ENCODE measurements around the gene TPRX2. TPM values are rescaled to one million over a fixed set of nuclear protein-coding genes. Genes with fewer than 3 reads are reported as not detected.

The TPRX2 gene, protein sequence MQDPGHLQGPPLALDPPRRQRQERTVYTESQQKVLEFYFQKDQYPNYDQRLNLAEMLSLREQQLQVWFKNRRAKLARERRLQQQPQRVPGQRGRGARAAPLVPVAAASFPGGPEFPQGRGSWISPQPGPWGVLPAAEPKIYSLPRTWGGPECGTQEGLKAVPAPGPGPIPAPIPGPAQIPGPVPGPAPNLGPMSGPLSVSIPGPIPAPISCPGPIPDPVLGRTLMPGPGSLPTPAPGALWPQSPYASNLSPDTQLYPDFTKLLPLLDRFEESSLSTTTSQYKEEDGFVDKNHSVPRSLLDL
- total RNA-seq: not detected in 2 replicates

GRCh38 chr19:47858646-47859285 is at the start of gene TPRX2:
TSS of gene TPRX2 (plus strand) at chr19:47859235. CDS start at chr19:47859247, 12 bp downstream.

GRCh38 chr19:47821460-47822020 is 37.5 kb upstream of the TPRX2 start, which contains the start of gene CRX:
TSS of gene CRX (plus strand) at chr19:47821937. CDS start at chr19:47834444, 12,507 bp downstream.

GRCh38 chr19:47886010-47886559 is 27.1 kb downstream of the TPRX2 start, which contains the start of gene SULT2A1:
TSS of gene SULT2A1 (minus strand) at chr19:47886315. CDS start at chr19:47886257, 58 bp downstream.

Other genes with a start within 250 kb of the TPRX2 start
- gene EHD2, start 145.8 kb upstream of the TPRX2 start, total RNA-seq: 83.8 and 85.5 TPM in 2 replicates
- 82.9 and 109 TPM in 2 replicates for gene NOP53, start 113.7 kb upstream of the TPRX2 start, total RNA-seq
- 213 and 450 TPM in 2 replicates for gene SELENOW, start 80.5 kb upstream of the TPRX2 start, total RNA-seq
- not detected in 2 replicates for gene TPRX1, start 54.7 kb upstream of the TPRX2 start, total RNA-seq
- not detected in 2 replicates for gene CRX, start 37.3 kb upstream of the TPRX2 start, total RNA-seq
- not detected in 2 replicates for gene SULT2A1, start 27.1 kb downstream of the TPRX2 start, total RNA-seq
- gene BSPH1, start 132.9 kb downstream of the TPRX2 start, total RNA-seq: not detected in 2 replicates
- gene ELSPBP1, start 135.4 kb downstream of the TPRX2 start, total RNA-seq: not detected in 2 replicates
- gene CABP5, start 184.8 kb downstream of the TPRX2 start, total RNA-seq: not detected in 2 replicates

Data from dermis lymphatic vessel endothelial cell (primary cell).